Measurements from ENCODE around the gene CMTM3. TPM values are rescaled to one million over a fixed set of nuclear protein-coding genes. Genes with fewer than 3 reads are reported as not detected.

The CMTM3 gene
- total RNA-seq, 1 experiment from 2014 or later: 39.2 TPM

DNA sequence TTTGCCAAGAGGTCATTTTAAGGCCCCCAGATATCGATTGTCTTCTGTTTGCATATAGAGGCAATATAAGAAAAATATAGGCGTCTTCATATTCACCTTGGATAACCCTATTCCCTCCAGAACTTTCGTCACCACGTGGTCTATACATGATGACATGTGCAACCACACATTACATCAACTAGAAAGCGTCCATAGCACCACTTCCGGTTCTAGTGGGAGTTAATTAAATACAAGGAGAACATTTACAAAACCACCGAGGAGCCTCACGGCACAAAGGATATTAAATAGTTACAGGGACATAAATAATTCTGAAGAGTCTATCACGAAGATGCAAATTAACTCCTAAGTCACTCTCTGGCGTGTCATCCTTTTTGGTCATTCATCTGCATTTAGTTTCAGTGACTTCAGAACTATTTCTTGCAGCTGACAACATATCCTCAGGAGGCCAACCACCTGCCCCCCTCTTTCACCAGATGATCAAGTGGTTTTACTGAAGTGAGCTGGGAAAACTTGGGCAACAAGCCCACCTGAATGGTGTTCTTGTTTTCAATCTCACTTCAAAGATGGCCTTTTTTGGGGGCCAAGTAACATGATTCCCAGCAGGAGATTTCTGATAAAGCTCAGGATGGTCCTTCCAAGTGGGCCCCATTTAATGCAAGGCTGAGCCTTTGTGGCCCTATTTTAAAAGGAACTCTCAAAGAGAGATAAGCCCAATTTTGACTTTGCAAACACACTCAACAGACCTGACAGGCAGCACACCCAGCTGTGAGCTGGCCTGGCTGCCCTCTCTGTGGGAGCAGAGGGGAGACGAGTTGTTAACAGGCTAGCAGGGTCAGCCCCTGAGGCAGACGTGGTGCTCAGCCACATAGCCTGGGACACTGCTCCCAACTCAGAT is 15.3 kb downstream of the CMTM3 start:
- no peak overlapping the region for H3K4ac ChIP-seq (ENCODE audit: low read depth, low read length)
- H4K20me1 ChIP-seq (ENCODE audit: control insufficient read depth, insufficient read depth, insufficient read length): no peaks in the 10 kb centered on the region
- no peak overlapping the region for H3K27ac ChIP-seq (ENCODE audit: insufficient read length, low read depth, low read length)
- no peaks in the 10 kb centered on the region for H3K27me3 Mint-ChIP-seq (ENCODE audit: low read depth)
- no peak overlapping the region for H3K4me2 ChIP-seq (ENCODE audit: insufficient read depth, insufficient read length, low read length)
- H3K27me3 ChIP-seq (ENCODE audit: insufficient read depth, low read length): no peaks in the 10 kb centered on the region
- no peak overlapping the region for H2BK20ac ChIP-seq (ENCODE audit: low read depth, low read length, poor library complexity, severe bottlenecking)
- H2AK5ac ChIP-seq (ENCODE audit: insufficient read length, low read length): no peak overlapping the region
- H2AFZ ChIP-seq (ENCODE audit: low read length): no peak overlapping the region
- H3K9me3 Mint-ChIP-seq: no peaks in the 10 kb centered on the region
- no peak overlapping the region for H3K23ac ChIP-seq (ENCODE audit: insufficient read length, low read depth, low read length)
- H4K91ac ChIP-seq (ENCODE audit: insufficient read length, low read depth, low read length): no peak overlapping the region
- H3K79me1 ChIP-seq (ENCODE audit: insufficient read depth, low read depth, low read length, poor library complexity, severe bottlenecking): no peaks in the 10 kb centered on the region
- no peaks in the 10 kb centered on the region for H3K79me2 ChIP-seq (ENCODE audit: insufficient read depth, low read length)
- no peak overlapping the region for H3K27ac Mint-ChIP-seq
- DNase-seq: no peak
- no peak overlapping the region for H2BK120ac ChIP-seq (ENCODE audit: low read depth, low read length, poor library complexity, severe bottlenecking)
- H3K9ac ChIP-seq (ENCODE audit: extremely low read depth, insufficient read length, low read length): no peak overlapping the region
- H3K4me1 Mint-ChIP-seq: peaks cover 51 to 53% of the 10 kb centered on the region in 2 experiments
- H3T11ph ChIP-seq (ENCODE audit: low read length): no peak overlapping the region
- H4K8ac ChIP-seq (replicated peaks; ENCODE audit: insufficient read length, low read depth, low read length): no peak overlapping the region
- H4K5ac ChIP-seq (ENCODE audit: insufficient read length, low read depth, low read length): no peak overlapping the region
- no peak overlapping the region for H2BK15ac ChIP-seq (ENCODE audit: low read depth, low read length)
- H3K9me3 ChIP-seq (ENCODE audit: control insufficient read depth, low read depth, low read length): no peaks in the 10 kb centered on the region
- H3K4me3 Mint-ChIP-seq: no peak overlapping the region
- peaks cover 9% of the 10 kb centered on the region; the same call in 1 of the 2 replicates for H3K4me1 ChIP-seq (ENCODE audit: insufficient read depth, low read length)
- no CpG with 5 or more reads among the region's 12 CpGs for WGBS (ENCODE audit: extremely low coverage, insufficient read length, low lambda C conversion rate)
- TF ChIP-seq, protein P1, sequence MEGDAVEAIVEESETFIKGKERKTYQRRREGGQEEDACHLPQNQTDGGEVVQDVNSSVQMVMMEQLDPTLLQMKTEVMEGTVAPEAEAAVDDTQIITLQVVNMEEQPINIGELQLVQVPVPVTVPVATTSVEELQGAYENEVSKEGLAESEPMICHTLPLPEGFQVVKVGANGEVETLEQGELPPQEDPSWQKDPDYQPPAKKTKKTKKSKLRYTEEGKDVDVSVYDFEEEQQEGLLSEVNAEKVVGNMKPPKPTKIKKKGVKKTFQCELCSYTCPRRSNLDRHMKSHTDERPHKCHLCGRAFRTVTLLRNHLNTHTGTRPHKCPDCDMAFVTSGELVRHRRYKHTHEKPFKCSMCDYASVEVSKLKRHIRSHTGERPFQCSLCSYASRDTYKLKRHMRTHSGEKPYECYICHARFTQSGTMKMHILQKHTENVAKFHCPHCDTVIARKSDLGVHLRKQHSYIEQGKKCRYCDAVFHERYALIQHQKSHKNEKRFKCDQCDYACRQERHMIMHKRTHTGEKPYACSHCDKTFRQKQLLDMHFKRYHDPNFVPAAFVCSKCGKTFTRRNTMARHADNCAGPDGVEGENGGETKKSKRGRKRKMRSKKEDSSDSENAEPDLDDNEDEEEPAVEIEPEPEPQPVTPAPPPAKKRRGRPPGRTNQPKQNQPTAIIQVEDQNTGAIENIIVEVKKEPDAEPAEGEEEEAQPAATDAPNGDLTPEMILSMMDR (conservative IDR thresholded peaks at IDR 0.05): no peak
- no peak overlapping the region for H3K18ac ChIP-seq (ENCODE audit: insufficient read length, low read depth, low read length)
- H2BK12ac ChIP-seq (ENCODE audit: insufficient read length, low read depth, low read length): no peak overlapping the region
- H3K14ac ChIP-seq (ENCODE audit: insufficient read depth, low read length): no peak overlapping the region
- peaks cover 21 to 56% (median 53%) of the 10 kb centered on the region in 3 experiments for H3K36me3 Mint-ChIP-seq (ENCODE audit: insufficient read depth in 1 of 3, low read depth in 3 of 3)
- no peaks in the 10 kb centered on the region for H3K23me2 ChIP-seq (ENCODE audit: insufficient read length, low read depth, low read length, poor library complexity, severe bottlenecking)
- no peak overlapping the region for H2BK5ac ChIP-seq (ENCODE audit: insufficient read length, low read length)
- no peak overlapping the region for H3K56ac ChIP-seq (ENCODE audit: insufficient read length, low read depth, low read length)
